GM18499 (cell line): ENCODE measurements around the gene BHLHE41.
A peak's percentile ranks its signal among the peaks of the same experiment; 100 is the strongest.

Experiments used
- ATAC-seq: cut with Tn5 transposase; IDR thresholded peaks from one replicate; pipeline ENCODE4 v1.9.1; 2021; ENCODE audit warnings: moderate number of reproducible peaks; ENCODE audit not compliant: insufficient read depth, unreplicated experiment

The BHLHE41 gene

GRCh38 chr12:26124446-26125399 is at the start of gene BHLHE41:
Gene BHLHE41, minus strand, starts transcription at chr12:26125037. Its CDS starts 258 bp downstream, at chr12:26124779.
- ATAC-seq: no peak

DNA sequence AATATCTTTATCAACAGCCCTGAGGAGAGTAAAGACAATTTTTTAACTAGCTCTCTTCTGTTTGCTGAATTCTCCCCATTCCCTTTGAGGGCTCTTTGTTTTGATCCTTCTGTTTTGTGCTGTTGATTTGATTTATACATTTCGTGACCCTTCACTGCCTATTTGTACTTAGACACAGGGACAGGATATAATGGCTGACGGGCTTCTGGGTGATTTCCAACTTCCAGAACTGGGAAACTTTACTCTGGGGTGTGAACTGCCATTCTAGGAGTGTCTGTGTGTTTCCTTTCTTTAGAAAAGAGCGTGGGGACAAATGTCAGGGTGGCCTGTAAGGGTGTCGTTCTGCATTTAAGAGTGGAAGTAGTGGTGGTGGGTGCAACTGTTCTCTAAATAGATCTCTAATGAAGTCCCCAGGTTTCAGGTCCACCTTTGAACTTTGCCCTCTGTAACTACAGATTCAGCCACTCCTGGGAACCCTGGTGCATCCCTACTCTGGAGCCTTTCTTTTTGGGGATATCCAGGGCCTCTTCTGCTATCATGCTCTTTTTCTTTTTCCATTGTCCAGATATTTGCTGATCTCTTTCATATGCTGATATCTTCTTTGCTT is 48.2 kb upstream of the BHLHE41 start:
- ATAC-seq: no peak

DNA sequence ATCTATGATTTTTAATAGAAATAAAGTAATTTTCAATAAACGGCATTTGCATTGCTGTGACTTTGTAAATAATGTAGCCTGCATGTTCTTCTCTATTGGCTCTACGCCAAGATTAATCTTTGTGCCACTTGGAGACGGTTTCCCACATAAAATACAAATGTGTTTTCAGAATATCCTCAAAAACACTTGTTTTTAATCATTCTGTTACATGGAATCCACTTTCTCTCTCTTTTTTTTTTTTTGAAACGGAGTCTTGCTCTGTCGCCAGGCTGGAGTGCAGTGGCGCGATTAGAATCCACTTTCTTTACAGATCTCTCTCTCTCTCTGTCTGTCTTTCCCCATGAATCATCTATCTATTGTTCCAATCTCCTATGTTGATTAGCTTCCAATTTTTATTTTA is 47.7 kb upstream of the BHLHE41 start:
- no peak for ATAC-seq

DNA sequence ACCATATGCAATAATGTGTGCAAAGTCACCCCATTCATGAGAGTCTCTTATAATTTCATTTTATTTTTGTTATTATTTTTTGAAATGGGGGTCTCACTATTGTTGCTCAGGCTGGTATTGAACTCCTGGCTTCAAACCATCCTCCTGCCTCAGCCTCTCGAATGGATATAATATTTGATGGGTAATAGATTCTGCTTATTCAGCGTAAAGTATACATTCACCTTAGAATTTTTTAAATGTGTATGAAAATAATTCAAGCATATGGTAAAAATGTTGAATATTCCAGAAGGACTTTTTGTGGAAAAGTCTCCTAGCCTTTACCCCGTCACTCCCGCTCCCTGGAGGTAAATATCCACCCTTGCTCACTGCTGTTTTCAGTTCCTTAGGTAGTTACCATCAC is 47.2 kb upstream of the BHLHE41 start:
- ATAC-seq: no peak

DNA sequence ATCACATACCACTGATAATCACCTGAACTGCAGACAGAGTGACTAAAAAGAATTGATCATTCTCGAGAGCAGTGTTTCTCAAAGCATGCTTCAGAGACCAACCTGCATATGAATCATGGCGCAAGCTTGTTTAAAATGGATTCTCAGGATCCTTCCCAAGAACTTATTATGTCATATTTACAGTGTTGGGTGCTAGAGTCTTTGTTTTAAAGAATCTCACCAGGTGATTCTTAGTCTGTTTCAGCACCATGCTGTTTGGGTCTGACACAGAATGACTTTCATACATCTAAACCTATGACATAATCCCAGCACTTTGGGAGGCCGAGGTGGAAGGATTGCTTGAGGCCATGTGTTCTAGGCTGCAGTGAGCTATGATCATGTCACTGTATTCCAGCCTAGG is 39.3 kb upstream of the BHLHE41 start:
- ATAC-seq: no peak

DNA sequence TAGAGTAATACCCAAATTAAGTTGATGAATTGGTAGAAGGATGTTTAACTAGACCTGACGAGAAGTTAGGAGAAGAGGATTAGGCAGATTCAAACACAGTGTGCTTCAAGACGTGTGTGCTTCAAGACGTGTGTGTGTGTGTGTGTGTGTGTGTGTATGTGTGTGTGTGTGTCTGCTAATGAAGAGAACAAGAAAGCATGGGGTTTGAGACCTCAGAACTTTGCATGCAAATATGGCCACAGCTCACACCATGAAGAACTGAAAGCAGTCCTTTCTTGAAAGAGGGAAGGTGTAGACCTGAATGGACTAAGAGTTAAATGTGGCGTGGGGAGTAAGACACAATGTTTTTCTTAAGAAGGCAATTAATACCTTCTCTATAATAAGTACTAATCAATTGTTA is 38.1 kb upstream of the BHLHE41 start:
- ATAC-seq: peak; percentile 83

DNA sequence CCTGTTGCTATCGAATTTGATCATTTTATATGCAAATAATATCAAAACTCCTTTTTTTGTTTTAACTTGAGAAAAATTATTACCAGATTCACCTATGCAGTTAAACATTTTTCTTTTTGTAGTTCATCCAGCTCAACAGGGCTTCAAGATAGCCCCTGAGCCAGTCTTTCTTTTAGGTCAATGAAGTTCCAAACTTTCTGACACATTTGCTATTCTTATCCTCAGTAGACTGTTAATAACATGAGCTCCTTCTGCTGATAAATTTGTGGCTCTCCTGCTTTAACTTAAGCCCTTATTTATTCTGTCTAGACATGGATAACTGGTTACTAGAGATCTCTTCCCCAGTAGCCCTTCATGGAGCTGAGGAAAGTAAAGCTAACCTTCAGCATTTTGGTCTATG is 37.3 kb upstream of the BHLHE41 start:
- no peak for ATAC-seq

DNA sequence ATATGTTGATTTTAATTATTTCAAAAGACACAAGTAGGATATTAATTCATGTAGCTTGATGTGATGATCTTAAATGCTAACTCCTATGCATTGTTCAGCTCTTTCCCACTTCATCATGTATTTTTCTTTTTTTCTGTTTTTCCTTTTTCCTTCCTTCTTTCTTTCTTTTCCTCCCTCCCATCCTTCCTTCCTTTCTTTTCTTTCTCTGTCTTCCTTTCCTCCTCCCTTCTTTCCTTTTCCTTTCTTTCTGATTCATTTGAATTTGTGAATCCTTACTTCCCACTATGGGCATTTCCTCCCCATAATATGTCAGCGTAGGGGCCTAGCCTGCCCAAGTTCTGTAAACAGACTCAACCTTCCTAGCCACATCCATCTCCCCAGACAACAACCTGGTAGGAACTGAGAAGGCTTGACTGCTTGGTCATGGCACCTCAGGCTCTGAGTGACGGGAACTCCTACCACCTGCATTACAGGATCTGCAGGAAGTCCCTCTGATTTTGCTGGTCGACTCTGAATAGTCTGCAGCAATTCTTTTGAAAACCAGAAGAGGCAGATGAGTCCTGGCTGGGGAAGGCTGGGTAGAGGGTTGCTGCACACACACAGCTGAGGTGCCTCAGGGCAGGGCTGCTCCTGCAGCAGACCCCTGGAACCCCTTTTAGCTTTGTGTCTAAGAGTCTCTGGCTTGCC is 33.4 kb upstream of the BHLHE41 start:
- ATAC-seq: no peak

DNA sequence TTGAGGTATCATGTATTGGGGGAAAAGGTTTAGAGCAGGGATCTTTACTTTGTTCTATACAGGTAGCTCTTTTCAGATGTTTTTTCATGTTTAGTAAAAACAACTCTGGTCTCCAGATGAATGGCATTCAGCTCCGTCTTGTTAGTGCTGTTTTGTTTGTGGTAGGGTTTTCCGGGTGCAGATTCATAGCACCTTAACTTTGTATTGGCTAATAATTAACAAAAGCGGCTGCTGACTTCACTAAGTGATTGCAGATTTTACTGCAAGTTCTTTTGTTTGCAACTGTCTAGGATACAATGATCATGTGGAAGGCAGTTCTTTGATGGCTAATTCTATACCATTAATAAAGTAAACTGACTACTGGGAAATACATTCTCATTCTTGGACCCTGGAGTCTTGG is 32.2 kb upstream of the BHLHE41 start:
- no peak for ATAC-seq

GRCh38 chr12:26156201-26156871 is 31.5 kb upstream of the BHLHE41 start:
- peak; percentile 80 for ATAC-seq

DNA sequence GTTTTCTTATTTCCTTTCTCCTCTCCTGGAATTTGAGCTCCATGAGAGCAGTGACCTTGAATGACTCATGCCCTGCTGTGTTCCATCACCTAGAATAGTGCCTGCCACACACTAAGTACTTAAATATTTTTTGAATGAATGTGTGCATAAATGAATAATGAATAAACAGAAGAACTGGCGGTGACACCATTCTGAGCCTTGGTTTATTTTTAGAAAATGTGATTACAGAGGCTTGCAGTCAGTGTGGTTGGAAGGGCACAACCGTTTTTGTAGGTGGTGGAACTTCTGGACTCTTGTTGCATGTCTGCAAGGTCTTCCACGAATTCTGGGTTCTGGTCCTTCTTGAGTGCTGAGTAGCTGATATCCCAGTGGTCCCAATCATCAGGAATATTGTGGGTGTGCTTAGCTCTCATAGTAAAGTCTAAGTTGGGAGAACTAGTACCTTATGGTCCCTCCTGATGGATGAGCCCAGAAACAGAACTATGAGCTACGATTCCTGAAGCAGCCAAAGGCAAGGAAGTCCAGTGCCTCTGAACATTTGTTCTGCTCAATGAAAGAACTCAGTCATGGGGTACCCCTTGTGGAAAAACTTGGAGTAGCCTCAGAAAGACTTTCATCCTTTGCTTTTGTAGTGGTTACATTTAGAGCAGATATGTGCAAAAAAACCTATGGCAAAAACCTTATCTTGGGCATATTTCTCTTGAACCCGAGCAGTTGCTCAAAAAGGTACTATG is 28.8 kb upstream of the BHLHE41 start:
- no peak for ATAC-seq

- no peak for ATAC-seq
These were observed 27.8 kb upstream of the BHLHE41 start for GRCh38 chr12:26152507-26153102.

GRCh38 chr12:26150736-26151450 is 26.1 kb upstream of the BHLHE41 start:
- ATAC-seq: no peak

- no peak for ATAC-seq
These were observed 25.2 kb upstream of the BHLHE41 start for GRCh38 chr12:26149968-26150500.

DNA sequence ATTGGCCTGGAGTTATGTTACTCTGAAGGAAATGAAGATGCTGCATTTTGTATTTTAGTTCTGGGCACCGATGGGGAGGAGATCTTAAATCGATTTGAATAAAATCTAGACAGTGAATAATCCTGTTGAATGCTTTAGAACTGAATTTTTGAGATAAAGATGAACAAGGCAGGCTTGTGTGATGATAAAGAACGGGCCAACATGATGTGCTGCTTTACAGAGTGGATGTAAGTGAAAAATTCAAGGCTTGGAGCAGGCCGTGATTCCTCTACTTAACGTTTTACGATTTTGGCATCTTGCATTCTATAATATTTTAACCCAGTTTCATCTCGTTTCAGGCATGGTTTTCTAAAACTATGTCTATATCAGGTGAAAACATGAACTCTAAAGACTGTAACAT is 23.5 kb upstream of the BHLHE41 start:
- no peak for ATAC-seq

DNA sequence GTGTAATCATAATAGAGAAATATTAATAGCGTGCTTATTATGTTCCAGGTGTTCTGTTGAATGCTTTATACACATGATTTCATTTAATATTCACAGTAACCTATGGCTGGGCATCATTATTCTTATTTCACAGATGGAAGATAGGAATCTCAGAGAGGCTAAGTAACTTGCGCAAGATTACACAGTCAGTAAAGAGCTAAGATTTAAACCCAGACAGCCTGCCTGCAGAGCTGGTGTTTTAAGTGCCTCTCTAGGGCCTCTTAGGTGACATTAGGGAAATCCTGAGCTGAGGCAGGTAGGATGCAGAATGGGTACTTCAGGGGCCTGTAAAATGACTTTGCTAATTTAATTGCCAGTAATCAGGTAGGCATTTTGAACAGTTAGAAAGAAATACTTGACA is 18.5 kb upstream of the BHLHE41 start:
- ATAC-seq: no peak

GRCh38 chr12:26138860-26139259 is 14.0 kb upstream of the BHLHE41 start:
- ATAC-seq: no peak

GRCh38 chr12:26136688-26137087 is 11.9 kb upstream of the BHLHE41 start:
- ATAC-seq: no peak

DNA sequence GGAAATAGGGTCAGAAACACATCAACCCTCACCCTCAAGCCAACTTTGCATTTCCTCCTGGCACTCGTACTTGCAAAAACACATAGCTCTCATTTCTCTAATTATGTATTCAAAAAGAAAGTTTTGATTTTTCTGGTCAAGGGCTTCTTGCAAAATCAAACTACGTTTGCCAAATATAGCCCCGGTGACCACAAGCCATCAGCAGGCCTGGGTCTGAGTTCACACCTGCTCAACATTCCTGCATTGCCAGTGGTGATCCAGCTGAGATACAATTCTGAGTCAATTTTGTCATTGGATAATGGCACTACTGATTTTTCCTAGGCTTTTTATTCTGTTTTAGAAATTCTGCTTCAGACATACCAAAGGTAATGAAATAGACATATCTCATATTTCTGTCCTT is 10.7 kb upstream of the BHLHE41 start:
- no peak for ATAC-seq
